ENCODE measurements around the gene USH2A. TPM values are rescaled to one million over a fixed set of nuclear protein-coding genes. Genes with fewer than 3 reads are reported as not detected.

USH2A gene
- total RNA-seq, 2 donors from 2014 or later, result not detected

- H3K4me3 Mint-ChIP-seq, result no peak overlapping the region
- H3K27me3 Mint-ChIP-seq, result no peaks in the 10 kb centered on the region
- no peaks in the 10 kb centered on the region for H3K9me3 Mint-ChIP-seq
- ATAC-seq (replicated peaks), result no peak
- H3K27ac Mint-ChIP-seq, result no peak overlapping the region
- no peaks in the 10 kb centered on the region for H3K36me3 Mint-ChIP-seq (ENCODE audit: low read depth)
- no peaks in the 10 kb centered on the region for H3K4me1 Mint-ChIP-seq
Observed at GRCh38 chr1:215932558-215932957, 490.7 kb downstream of the USH2A start.

- Mint-ChIP-seq H3K4me3 (no peak overlapping the region), H3K27ac (no peak overlapping the region), H3K27me3 (no peaks in the 10 kb centered on the region), H3K4me1 (no peaks in the 10 kb centered on the region), H3K9me3 (no peaks in the 10 kb centered on the region), H3K36me3 (ENCODE audit: low read depth) (no peaks in the 10 kb centered on the region)
- no peak for ATAC-seq (replicated peaks)
Observed at GRCh38 chr1:215926670-215927069, 496.6 kb downstream of the USH2A start.

DNA sequence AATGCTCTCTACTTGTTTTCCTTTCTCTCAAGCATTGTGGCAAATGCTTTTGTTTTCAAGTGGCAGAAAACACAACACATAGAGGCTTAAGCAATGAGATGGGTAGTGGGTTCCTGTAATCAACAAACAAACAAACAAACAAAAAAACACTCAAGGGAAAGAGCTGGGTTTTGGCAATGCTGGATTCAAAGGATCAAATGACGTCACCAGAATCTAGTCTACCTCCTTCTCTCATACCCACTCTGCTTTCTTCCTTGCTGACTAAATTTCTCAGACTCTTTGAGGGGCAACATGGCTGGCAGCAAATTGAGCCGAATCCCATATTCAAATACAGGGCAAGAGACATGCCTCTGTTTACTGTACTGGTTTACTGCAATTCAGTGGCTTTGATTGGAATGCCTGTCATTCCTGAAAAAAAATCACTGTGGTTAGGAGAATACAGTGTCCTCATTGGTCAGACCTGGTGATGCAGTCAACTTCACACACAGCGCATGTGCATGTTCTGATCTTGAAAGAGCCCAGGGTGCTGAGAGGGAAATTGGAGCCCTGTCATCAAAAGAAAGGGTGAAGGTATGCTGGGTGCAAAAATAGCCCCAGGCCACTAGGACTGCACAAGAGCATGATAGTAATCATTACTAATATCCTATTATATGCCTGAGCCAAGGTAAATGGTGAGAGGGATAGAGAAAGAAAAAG lies 500.0 kb downstream of the USH2A start:
- H3K27me3 Mint-ChIP-seq, result no peaks in the 10 kb centered on the region
- H3K36me3 Mint-ChIP-seq (ENCODE audit: low read depth), result no peaks in the 10 kb centered on the region
- no peak overlapping the region for H3K27ac Mint-ChIP-seq
- no peaks in the 10 kb centered on the region for H3K4me1 Mint-ChIP-seq
- H3K4me3 Mint-ChIP-seq, result no peak overlapping the region
- no peak for ATAC-seq (replicated peaks)
- no peaks in the 10 kb centered on the region for H3K9me3 Mint-ChIP-seq

- no peaks in the 10 kb centered on the region for H3K27me3 Mint-ChIP-seq
- H3K4me1 Mint-ChIP-seq, result no peaks in the 10 kb centered on the region
- H3K4me3 Mint-ChIP-seq, result no peak overlapping the region
- H3K36me3 Mint-ChIP-seq (ENCODE audit: low read depth), result no peaks in the 10 kb centered on the region
- H3K27ac Mint-ChIP-seq, result no peak overlapping the region
- peaks cover 26% of the 10 kb centered on the region for H3K9me3 Mint-ChIP-seq
- ATAC-seq (replicated peaks), result no peak
Observed at GRCh38 chr1:215911406-215911968, 511.8 kb downstream of the USH2A start.

GRCh38 chr1:215905493-215906115 lies 517.6 kb downstream of the USH2A start:
- Mint-ChIP-seq H3K4me1 (no peaks in the 10 kb centered on the region), H3K36me3 (ENCODE audit: low read depth) (no peaks in the 10 kb centered on the region), H3K27ac (no peak overlapping the region), H3K4me3 (no peak overlapping the region), H3K27me3 (no peaks in the 10 kb centered on the region), H3K9me3 (peaks cover 24% of the 10 kb centered on the region)
- no peak for ATAC-seq (replicated peaks)

- H3K4me1 Mint-ChIP-seq, result no peaks in the 10 kb centered on the region
- H3K27me3 Mint-ChIP-seq, result no peaks in the 10 kb centered on the region
- H3K9me3 Mint-ChIP-seq, result peaks cover 19% of the 10 kb centered on the region
Observed at GRCh38 chr1:215900684-215901083, 522.6 kb downstream of the USH2A start.

DNA sequence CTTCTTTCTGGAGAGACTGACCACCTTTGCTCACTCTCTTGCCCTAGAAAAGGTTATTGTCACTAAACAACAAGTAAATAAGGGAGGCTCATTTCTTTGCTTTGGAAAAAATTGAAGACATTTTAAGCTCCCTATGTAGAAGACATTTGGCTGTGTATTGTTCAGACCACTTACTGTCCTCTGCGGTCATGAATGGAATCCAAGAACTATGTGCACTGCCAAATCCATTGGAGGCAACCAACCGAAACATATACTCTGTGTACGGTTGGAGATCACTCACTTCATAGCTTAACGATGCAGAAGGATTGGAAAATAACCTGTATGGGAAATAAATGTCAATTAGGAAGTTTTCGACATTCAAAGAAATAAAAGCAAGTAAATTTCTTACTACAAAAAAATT lies 523.3 kb downstream of the USH2A start:
- Mint-ChIP-seq H3K36me3 (ENCODE audit: low read depth) (no peaks in the 10 kb centered on the region), H3K4me3 (no peak overlapping the region), H3K27me3 (no peaks in the 10 kb centered on the region), H3K27ac (no peak overlapping the region), H3K4me1 (no peaks in the 10 kb centered on the region), H3K9me3 (peaks cover 19% of the 10 kb centered on the region)
- ATAC-seq (replicated peaks), result no peak

More at GRCh38 chr1:215900684-215901083, 522.6 kb downstream of the USH2A start:
- no peak overlapping the region for H3K4me3 Mint-ChIP-seq
- no peak for ATAC-seq (replicated peaks)
- H3K27ac Mint-ChIP-seq, result no peak overlapping the region
- H3K36me3 Mint-ChIP-seq (ENCODE audit: low read depth), result no peaks in the 10 kb centered on the region

GRCh38 chr1:215895893-215896292 lies 527.4 kb downstream of the USH2A start:
- no peak for ATAC-seq (replicated peaks)
- Mint-ChIP-seq H3K27me3 (no peaks in the 10 kb centered on the region), H3K27ac (no peak overlapping the region), H3K4me3 (no peak overlapping the region), H3K36me3 (ENCODE audit: low read depth) (no peaks in the 10 kb centered on the region), H3K9me3 (peaks cover 5% of the 10 kb centered on the region), H3K4me1 (no peaks in the 10 kb centered on the region)

DNA sequence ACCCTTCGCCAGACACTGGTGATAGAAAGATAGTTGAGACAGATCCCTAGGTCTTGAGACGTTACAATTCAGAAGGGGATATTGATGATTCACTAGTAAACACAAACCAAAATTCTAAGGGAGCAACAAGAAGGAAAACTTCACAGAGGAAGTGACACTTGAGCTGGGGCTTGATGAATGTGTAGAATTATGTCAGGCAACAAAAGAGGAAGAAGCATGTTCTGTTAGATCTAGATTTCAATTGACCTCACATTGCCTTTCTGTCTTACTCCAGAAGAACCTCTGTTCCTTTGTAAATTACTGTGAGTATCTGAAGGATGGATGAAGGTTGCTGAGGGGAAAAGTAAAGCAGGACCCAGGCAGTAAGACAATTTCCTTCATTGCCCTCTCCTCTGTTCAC lies 528.0 kb downstream of the USH2A start:
- no peak overlapping the region for H3K27ac Mint-ChIP-seq
- H3K4me3 Mint-ChIP-seq, result no peak overlapping the region
- H3K36me3 Mint-ChIP-seq (ENCODE audit: low read depth), result no peaks in the 10 kb centered on the region
- no peaks in the 10 kb centered on the region for H3K27me3 Mint-ChIP-seq
- no peaks in the 10 kb centered on the region for H3K4me1 Mint-ChIP-seq
- no peak for ATAC-seq (replicated peaks)
- H3K9me3 Mint-ChIP-seq, result peaks cover 5% of the 10 kb centered on the region

- no peak overlapping the region for H3K4me3 Mint-ChIP-seq
- no peaks in the 10 kb centered on the region for H3K36me3 Mint-ChIP-seq (ENCODE audit: low read depth)
- ATAC-seq (replicated peaks), result no peak
- no peaks in the 10 kb centered on the region for H3K4me1 Mint-ChIP-seq
- H3K27me3 Mint-ChIP-seq, result no peaks in the 10 kb centered on the region
- no peak overlapping the region for H3K27ac Mint-ChIP-seq
- no peaks in the 10 kb centered on the region for H3K9me3 Mint-ChIP-seq
Observed at GRCh38 chr1:215894617-215895016, 528.6 kb downstream of the USH2A start.

GRCh38 chr1:215891266-215892057 lies 531.8 kb downstream of the USH2A start:
- H3K27ac Mint-ChIP-seq, result no peak overlapping the region
- H3K4me3 Mint-ChIP-seq, result no peak overlapping the region
- H3K27me3 Mint-ChIP-seq, result no peaks in the 10 kb centered on the region
- H3K36me3 Mint-ChIP-seq (ENCODE audit: low read depth), result no peaks in the 10 kb centered on the region
- H3K4me1 Mint-ChIP-seq, result no peaks in the 10 kb centered on the region
- no peak for ATAC-seq (replicated peaks)
- H3K9me3 Mint-ChIP-seq, result no peaks in the 10 kb centered on the region

DNA sequence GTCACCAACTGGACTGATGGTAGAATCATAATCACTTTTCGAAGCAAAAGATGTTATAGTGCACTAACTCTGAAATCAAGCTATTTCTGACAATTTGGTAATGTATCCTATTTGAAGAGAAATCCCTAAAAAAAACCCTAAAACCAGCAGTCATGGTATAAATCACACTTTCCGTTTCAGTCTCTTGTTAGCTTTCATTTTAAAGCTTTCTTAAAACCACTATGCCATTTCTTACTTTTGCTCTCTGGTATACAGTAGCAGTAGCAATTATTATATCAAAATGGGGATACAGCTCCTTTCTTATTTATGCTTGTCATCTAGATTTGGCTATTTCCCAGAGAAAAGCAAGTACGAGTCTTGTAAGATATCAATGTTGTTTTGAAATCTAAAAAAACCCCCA lies 532.8 kb downstream of the USH2A start:
- no peaks in the 10 kb centered on the region for H3K36me3 Mint-ChIP-seq (ENCODE audit: low read depth)
- peaks cover 5% of the 10 kb centered on the region for H3K9me3 Mint-ChIP-seq
- H3K4me1 Mint-ChIP-seq, result no peaks in the 10 kb centered on the region
- H3K27me3 Mint-ChIP-seq, result no peaks in the 10 kb centered on the region
- H3K27ac Mint-ChIP-seq, result no peak overlapping the region
- H3K4me3 Mint-ChIP-seq, result no peak overlapping the region
- no peak for ATAC-seq (replicated peaks)

DNA sequence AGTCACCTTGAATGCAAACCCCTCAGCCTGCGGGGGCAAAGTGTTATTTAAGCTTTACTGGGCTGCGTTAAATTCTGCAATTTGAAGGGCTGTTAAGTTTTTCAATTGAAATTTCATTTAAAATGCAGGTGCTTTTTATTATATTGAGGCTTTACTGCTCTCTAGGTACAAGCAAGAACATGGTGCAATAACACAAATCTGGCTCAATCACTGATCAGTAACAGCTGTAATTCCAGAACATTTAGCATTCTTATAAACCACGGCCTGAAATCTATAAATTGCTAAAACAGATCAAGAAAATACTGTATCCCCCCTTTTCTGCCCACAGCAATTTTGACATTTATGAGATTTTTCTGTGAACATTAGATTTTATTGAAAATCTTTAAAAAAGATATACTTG lies 533.4 kb downstream of the USH2A start:
- no peaks in the 10 kb centered on the region for H3K36me3 Mint-ChIP-seq (ENCODE audit: low read depth)
- H3K9me3 Mint-ChIP-seq, result peaks cover 5% of the 10 kb centered on the region
- H3K4me3 Mint-ChIP-seq, result no peak overlapping the region
- no peak overlapping the region for H3K27ac Mint-ChIP-seq
- no peaks in the 10 kb centered on the region for H3K27me3 Mint-ChIP-seq
- ATAC-seq (replicated peaks), result no peak
- H3K4me1 Mint-ChIP-seq, result no peaks in the 10 kb centered on the region

DNA sequence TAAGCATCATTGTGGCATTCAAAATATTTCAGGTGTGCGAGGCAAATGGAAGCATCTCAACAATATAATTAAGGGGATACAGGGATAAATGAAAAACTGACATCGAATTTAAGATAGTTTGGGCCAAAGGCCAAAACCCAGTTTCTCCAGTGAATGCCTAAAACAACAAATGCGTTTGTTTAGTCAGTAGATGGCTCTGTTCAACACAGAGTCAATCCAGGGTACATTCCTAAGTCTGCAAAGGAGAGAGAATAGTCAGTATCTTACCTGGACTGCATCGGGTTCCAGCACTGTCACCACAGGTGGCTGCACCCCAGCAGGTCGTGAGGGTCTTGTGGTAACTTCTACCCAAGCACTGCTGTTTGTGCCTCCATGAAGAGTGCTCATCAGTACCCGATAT lies 535.1 kb downstream of the USH2A start:
- no peaks in the 10 kb centered on the region for H3K4me1 Mint-ChIP-seq
- no peak overlapping the region for H3K4me3 Mint-ChIP-seq
- peaks cover 5% of the 10 kb centered on the region for H3K9me3 Mint-ChIP-seq
- no peaks in the 10 kb centered on the region for H3K27me3 Mint-ChIP-seq
- H3K36me3 Mint-ChIP-seq (ENCODE audit: low read depth), result no peaks in the 10 kb centered on the region
- ATAC-seq (replicated peaks), result no peak
- H3K27ac Mint-ChIP-seq, result no peak overlapping the region

DNA sequence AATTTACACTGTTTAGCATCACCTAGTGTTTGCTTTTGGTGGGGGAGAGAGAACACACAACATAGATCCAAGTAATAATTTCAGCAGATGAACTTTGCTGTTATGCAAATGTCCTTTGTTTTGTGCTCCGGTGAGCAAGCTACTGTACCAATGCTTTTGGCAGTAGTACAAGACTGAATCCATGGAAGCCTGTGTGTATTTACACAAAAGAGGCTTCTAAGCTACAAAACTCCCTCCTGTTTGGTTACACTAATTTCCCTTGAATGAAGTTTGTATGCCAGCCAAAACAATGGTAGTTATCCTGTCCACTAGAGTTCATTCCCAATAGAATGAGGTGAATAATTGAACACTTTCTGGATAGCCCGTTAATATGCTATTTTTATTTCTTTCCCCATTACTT lies 535.6 kb downstream of the USH2A start:
- H3K36me3 Mint-ChIP-seq (ENCODE audit: low read depth), result no peaks in the 10 kb centered on the region
- H3K9me3 Mint-ChIP-seq, result peaks cover 5% of the 10 kb centered on the region
- H3K4me3 Mint-ChIP-seq, result no peak overlapping the region
- no peak overlapping the region for H3K27ac Mint-ChIP-seq
- H3K27me3 Mint-ChIP-seq, result no peaks in the 10 kb centered on the region
- no peaks in the 10 kb centered on the region for H3K4me1 Mint-ChIP-seq
- no peak for ATAC-seq (replicated peaks)
